Kidney tubule cell (primary cell): Measurements from ENCODE around the gene IFT81.
"Not testable (repeated sequence)": the region's sequence is repeated elsewhere in the genome, so short reads cannot be mapped to it uniquely, and the experiment has no call there.

Experiments
- DNase-seq: peaks from one replicate; pipeline ENCODE4 v3.0.0-alpha.2; 2018; ENCODE audit warnings: low spot score

IFT81 gene

DNA sequence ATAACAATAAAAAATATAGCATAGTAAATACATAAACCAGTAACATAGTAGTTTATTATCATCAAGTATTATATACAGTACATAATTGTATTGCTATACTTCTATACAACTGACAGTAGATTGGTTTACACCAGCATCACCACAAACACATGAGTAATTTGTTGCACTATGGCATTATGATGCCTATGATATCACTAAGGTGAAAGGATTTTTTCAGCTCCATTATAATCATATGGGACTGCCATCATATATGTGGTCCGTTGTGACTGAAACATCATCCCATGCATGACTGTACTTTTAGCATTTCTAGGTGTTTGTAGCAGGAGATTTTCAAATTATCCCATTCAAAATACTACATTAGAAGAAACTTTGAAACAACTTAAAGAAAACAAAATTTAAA is 77.8 kb downstream of the IFT81 start:
- no peak for DNase-seq

DNA sequence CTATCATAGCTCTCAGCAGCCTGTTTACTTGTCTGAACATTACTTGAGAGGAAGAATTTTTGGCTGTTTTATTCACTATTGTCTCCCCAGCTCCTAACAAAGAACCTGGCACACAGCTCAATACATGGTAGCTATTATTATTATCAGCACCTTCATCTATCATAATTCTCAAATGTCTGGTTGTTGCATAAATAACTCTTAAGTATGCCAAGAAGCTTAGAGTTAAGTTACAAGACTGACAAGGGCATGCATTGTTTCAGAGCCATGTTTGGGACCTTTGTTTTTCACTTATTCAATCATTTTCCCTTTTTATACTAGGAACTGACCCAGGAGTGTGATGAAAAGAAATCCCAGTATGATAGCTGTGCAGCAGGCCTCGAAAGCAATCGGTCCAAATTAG is 79.4 kb downstream of the IFT81 start:
- no peak for DNase-seq

DNA sequence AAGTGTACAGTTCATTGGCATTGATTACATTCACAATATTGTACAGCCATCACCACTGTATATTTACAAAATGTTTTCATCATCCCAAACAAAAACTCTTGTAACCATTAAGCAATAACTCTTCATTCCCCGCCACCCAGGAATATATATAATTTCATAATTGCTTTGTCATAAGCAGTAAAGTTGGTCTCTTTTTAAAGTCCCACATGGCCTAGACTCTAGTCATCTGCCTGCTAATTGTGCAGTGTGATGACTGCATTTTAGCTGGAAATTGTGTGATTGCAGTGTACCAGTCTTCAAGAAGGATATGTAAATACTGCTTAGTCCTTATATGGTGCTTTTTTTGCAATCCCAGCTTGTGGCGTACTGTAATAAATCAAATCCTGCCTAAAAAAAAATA is 81.8 kb downstream of the IFT81 start:
- no peak for DNase-seq

DNA sequence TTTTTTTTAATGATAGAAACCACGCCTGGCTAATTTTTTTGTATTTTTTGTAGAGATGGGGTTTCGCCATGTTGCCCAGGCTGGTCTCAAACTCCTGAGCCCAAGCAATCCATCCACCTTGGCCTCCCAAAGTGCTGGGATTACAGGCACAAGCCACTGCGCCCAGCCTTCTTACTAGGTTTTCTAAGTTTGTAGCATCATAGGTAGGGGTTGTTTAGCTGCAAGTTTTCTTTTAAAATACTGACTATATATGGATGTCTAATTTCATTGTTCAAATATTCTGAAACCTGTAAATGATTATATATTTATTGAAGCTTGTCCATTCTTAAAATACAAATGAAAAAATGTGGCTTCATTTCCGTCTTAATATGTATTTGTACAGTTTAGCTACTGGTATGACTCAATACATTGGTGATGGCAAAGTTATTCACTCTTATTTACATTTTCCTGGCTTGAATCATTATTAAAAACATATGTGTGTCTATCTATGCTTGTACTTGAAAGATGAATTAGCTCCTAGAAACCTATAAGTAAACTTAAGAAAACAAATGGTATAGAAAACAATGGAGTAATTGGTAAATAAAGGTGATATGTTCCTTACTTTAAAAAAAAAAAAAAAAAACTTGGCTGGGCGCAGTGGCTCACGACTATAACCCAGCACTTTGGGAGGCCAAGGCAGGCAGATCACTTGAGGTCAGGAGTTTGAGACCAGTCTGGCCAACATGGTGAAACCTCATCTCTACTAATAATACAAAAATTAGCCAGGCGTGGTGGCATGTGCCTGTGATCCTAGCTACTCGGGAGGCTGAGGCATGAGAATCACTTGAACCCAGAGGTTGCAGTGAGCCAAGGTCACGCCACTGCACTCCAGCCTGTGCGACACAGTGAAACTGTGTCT is 87.7 kb downstream of the IFT81 start:
- DNase-seq: peak; percentile 66

DNA sequence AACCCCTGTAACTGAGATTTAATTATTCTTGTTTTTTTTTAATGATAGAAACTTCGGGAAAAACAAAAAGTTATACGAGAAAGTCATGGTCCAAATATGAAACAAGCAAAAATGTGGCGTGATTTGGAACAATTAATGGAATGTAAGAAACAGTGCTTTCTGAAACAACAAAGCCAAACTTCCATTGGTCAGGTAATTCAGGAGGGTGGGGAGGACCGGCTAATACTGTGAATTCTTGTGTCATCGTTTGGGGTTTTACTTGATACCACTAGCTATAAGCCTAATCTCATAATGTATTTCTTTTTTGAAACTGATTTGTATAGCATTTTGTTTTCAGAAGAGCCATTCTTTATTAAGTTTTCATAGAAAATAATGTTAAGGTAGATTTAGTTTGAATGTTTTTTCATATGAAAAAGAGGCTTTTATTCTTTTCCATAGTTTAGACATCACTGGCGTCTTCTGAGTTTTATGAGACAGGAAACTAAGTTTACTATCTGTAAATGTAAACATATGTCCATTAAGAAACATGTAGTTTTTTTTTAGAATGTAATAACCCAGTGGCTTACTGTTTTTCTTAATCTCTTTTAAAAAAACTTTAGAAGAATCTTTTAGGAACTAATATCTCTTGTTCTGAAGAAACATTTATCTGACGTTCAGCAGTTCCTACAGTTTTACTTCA is 94.0 kb downstream of the IFT81 start:
- DNase-seq: no peak

DNA sequence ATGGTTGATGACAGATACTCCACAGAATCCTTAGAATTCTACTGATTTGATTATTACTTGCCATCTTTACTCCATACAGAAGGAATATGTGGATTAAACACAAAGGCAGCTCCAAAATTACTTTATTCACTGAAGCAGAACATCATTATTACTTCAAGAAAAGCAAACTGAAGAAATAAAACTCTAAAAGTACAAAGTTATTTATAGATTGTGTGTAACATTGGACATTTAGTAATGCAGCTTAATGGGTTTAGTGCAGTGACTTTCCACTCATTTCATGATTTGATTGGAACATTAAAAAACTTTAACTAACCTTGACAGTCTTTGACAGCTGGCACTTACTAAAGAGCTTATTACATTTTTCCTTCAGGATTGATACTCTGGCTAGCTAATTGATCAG is 97.9 kb downstream of the IFT81 start:
- no peak for DNase-seq

DNA sequence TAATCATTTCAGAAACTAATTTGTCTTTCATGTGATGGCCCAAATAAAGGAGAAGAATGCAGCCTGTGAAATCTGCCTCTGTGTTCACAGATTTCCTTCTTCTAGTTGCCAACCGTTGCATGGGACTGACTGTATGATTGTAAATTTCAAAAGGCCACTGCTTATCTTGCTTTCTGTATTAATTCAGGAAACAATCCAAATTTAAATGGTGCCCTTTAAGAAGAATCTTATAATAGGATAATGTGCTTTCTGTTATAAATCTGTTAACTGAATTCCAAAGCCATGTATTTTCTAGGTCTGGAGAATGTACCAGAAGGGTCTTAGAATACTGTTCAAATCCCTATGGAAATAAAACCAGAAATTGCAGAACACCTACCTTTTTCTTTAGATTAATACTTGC is 98.3 kb downstream of the IFT81 start:
- no peak for DNase-seq

DNA sequence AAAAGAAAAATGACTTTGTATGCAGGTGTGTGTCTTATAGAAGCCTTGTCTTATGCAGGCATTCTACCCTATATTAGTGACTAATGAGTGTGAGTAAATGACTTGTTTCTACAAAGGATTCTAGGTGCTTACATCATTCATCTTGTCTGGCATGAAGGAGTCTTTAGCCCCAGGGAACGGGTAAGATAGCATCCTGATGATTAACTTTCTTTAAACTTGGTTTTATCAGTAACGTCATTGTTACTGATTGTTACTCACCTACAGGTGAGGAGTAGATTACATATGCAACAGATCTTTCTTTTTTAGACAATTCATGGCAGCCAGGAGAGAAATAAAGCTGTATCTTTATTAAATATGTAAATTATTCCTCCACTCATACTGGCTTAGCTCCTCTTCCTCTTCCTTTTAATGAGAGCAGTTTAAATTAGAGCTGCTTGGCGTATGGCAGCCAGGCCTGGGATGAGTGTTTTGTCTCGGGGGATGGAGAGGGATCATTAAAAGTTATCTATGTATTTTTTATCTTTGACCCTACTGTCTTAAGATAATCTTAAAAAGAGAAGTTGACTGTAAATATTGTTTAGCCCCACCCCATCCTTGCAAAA is 99.7 kb downstream of the IFT81 start:
- peak; percentile 88 for DNase-seq

DNA sequence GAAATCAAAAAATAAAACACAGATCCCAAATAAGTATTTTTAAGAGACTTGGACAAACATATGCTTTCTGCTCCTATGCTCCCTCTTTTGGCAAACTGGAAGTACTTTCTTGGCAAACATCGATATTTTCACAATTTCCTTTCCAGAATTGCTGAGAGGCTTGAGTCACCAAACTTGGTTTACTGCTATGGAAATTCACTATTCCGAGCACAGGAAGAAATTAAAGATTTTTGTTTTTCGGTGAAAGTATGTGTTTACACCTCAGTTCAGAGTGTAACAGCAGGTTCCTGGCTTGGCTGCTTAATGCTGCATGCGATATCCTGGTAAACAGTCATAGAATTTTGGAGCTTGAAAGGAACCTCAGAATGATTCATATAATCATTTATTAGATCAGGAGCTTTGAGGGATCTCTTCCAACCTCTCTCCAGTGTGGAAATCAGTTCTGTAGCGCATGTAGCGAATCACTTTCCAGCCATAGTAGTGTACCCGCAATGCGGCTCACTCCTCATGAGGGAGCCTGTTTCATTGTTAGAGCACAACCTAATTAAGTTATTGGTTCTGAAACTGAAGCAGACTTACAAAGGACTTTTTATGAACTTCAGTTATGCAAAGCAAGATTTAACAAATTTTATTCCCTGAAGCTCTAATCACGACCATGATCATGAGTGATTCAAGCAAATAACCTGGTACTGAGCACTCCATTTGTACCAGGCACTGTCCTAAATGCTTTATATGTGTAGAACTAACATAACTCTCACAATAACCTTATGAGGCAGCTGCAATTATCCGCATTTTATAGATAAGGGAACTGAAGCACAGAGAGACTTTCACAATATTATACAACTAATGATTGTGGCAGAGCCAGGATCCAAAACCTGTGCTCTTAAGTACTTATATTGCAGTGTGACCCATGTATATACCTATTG is 100.5 kb downstream of the IFT81 start:
- DNase-seq: peak; percentile 60

- DNase-seq: no peak
These were observed 103.0 kb downstream of the IFT81 start for GRCh38 chr12:110227138-110227537.

DNA sequence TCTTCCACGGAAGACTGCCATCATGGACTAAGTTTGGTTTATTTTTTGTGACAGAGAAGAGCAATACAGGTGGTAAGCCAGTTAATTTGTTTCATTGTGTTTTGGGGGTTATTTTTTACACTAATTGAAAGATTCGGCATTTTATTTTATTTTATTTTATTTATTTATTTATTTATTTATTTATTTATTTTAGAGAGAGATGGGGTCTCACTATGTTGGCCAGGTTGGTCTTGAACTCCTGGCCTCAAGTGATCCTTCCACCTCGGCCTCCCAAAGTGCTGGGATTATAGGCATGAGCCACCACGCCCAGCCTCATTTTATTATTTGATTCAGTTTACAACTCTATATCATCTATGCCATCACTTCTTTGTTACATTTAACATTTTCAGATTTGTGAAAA is 104.2 kb downstream of the IFT81 start:
- DNase-seq: not testable (repeated sequence)

DNA sequence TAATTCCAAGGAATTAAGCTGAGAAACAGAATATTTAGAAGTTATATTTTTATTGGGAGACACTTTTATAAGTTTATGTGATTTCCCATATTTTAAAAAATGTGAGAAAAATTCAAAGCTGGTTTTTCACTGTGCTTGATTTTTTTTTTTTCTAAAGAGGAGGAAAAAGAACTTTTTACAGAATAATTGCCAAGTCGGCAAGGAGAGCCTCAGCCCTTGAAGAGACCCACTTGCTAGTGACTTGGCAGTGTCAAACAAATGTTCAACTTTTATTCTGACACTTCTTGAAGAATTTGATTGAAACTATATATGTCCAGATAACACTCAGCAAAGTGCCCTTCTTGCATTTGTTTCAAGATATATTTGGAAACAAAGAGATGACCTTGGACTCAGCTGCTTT is 104.6 kb downstream of the IFT81 start:
- DNase-seq: no peak

GRCh38 chr12:110229409-110229808 is 105.3 kb downstream of the IFT81 start:
- DNase-seq: no peak

GRCh38 chr12:110230655-110231054 is 106.5 kb downstream of the IFT81 start:
- no peak for DNase-seq

GRCh38 chr12:110233212-110233903 is 109.2 kb downstream of the IFT81 start:
- DNase-seq: peak; percentile 33

DNA sequence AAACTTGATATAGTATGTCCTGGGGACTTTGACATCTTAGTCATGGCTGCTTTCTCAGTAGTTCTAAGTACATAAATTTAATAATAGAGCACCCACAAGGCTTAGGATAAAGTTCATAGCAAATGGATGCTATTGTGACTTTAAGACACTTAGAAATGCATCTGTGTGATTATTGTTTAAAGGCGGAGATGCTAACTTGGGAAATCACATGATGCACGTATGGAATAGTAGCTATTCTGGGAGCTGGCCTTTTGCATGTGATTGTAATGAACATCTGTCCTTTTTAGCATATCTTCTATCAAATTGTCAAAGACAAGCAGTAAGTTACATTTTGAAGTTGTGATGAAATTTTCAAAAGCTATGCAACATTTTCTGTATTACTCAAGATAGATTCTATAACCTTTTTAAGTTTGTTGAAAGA is 110.2 kb downstream of the IFT81 start:
- no peak for DNase-seq

GRCh38 chr12:110234755-110235154 is 110.6 kb downstream of the IFT81 start:
- no peak for DNase-seq

GRCh38 chr12:110235383-110235782 is 111.2 kb downstream of the IFT81 start:
- no peak for DNase-seq

- no peak for DNase-seq
These were observed 119.1 kb downstream of the IFT81 start for GRCh38 chr12:110243227-110243626.

DNA sequence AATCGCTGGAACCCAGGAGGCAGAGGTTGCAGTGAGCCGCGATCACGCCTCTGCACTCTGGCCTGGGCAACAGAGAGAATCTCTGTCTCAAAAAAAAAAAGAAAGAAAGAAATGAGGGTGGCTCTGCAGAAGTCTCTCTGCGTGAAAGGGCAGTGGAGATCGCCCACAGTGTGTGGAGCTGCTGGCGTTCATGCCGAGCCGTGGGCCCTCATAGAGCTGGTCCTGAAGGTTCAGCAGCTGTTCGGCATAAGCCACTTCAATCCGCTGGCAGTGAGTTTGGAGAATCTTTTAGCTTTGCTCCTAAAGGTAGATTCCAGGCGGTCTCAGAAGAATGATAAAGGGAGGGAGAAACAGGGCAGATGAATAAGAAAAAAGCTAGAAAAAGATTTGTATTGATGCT is 120.2 kb downstream of the IFT81 start:
- no peak for DNase-seq

- DNase-seq: no peak
These were observed 120.7 kb downstream of the IFT81 start for GRCh38 chr12:110244829-110245228.
